PFSK-1 (cell line): ENCODE results near the gene HOXD10.

Source experiments
- FOXP2 ChIP-seq: optimal IDR thresholded peaks from 2 replicates; pipeline ENCODE3; 2011; ENCODE audit warnings: borderline replicate concordance, control low read depth, inconsistent platforms; ENCODE audit not compliant: insufficient read depth; ENCODE audit errors: extremely low read length, extremely low read depth
- POLR2AphosphoS5 ChIP-seq: IDR thresholded peaks from 2 replicates; pipeline ENCODE4 v1.6.1; 2012; ENCODE audit warnings: low read depth, mild to moderate bottlenecking, control low read depth, low read length, moderate library complexity
- REST ChIP-seq, 2 experiments: IDR thresholded peaks; 2 replicates each; pipeline versions ENCODE4 v1.6.1 to v1.8.0; 2011 to 2012; ENCODE audit warnings: low read depth in 2 of 2, low read length in 2 of 2, control low read depth in 1 of 2, inconsistent platforms in 1 of 2, mild to moderate bottlenecking in 1 of 2, moderate library complexity in 1 of 2; ENCODE audit not compliant: insufficient read depth in 1 of 2
- SIN3A ChIP-seq: IDR thresholded peaks from 2 replicates; pipeline ENCODE4 v1.6.1; 2012; ENCODE audit warnings: mild to moderate bottlenecking, low read length, moderate library complexity, borderline replicate concordance; ENCODE audit not compliant: insufficient read depth
- TAF1 ChIP-seq: IDR thresholded peaks from 2 replicates; pipeline ENCODE4 v1.6.1; 2012; ENCODE audit warnings: low read length, control low read depth, borderline replicate concordance; ENCODE audit not compliant: insufficient read depth

Gene HOXD10

GRCh38 chr2:176072292-176072669 is 44.3 kb upstream of the HOXD10 start:
- TF ChIP-seq REST (IDR thresholded peaks at IDR 0.05; ENCODE audit: insufficient read depth in 1 of 2, low read depth in 2 of 2, low read length in 2 of 2) = no peak
- TF ChIP-seq FOXP2 = no peak
- TF ChIP-seq SIN3A = no peak
- no peak for TF ChIP-seq TAF1

GRCh38 chr2:176072951-176073904 is 43.4 kb upstream of the HOXD10 start:
- TF ChIP-seq TAF1 = no peak
- TF ChIP-seq POLR2AphosphoS5 = no peak
- no peak for TF ChIP-seq REST (IDR thresholded peaks at IDR 0.05; ENCODE audit: insufficient read depth in 1 of 2, low read depth in 2 of 2, low read length in 2 of 2)
- TF ChIP-seq FOXP2 = no peak
- no peak for TF ChIP-seq SIN3A

GRCh38 chr2:176074919-176075425 is 41.6 kb upstream of the HOXD10 start:
- TF ChIP-seq TAF1 (no peak), POLR2AphosphoS5 (no peak), FOXP2 (no peak), SIN3A (no peak), REST (IDR thresholded peaks at IDR 0.05; ENCODE audit: insufficient read depth in 1 of 2, low read depth in 2 of 2, low read length in 2 of 2) (no peak)

GRCh38 chr2:176075481-176075880 is 41.1 kb upstream of the HOXD10 start:
- no peak for TF ChIP-seq FOXP2
- no peak for TF ChIP-seq TAF1
- no peak for TF ChIP-seq REST (IDR thresholded peaks at IDR 0.05; ENCODE audit: insufficient read depth in 1 of 2, low read depth in 2 of 2, low read length in 2 of 2)
- TF ChIP-seq POLR2AphosphoS5 = no peak
- TF ChIP-seq SIN3A = no peak
